GM23338 (cell line): ENCODE results near the gene CHN2. TPM values are rescaled to one million over a fixed set of nuclear protein-coding genes. Genes with fewer than 3 reads are reported as not detected.

Experiments
- ATAC-seq: fragments of 200-7000 bp; cut with Tn5 transposase; 3 replicates; pipeline ENCODE4 v1.9.1; 2020
- DNase-seq: peaks from one replicate; pipeline ENCODE4 v3.0.0-alpha.2; 2015; ENCODE audit warnings: low spot score
- H2AFZ ChIP-seq: fragments of 200-600 bp; sonication (generic); 2 replicates; pipeline ENCODE4 v1.8.0; 2016; ENCODE audit warnings: antibody characterized with exemption, mild to moderate bottlenecking, moderate library complexity
- H3F3A ChIP-seq: fragments of 200-600 bp; sonication (generic); replicated peaks from 2 replicates; pipeline ENCODE4 v1.8.0; 2017; ENCODE audit warnings: antibody characterized with exemption, mixed run types, low read depth
- H3K27ac ChIP-seq: fragments of 200-600 bp; sonication (generic); 2 replicates; pipeline ENCODE4 v1.6.1; 2016; ENCODE audit warnings: low read depth
- H3K27me3 ChIP-seq: fragments of 200-600 bp; sonication (generic); 2 replicates; pipeline ENCODE4 v1.8.0; 2016; ENCODE audit warnings: mild to moderate bottlenecking, mixed run types, moderate library complexity; ENCODE audit not compliant: insufficient read depth
- H3K36me3 ChIP-seq: fragments of 200-600 bp; sonication (generic); 2 replicates; pipeline ENCODE4 v1.8.0; 2016; ENCODE audit warnings: mild to moderate bottlenecking; ENCODE audit not compliant: insufficient read depth
- H3K4me1 ChIP-seq: fragments of 200-600 bp; sonication (generic); 2 replicates; pipeline ENCODE4 v1.8.0; 2016; ENCODE audit warnings: mild to moderate bottlenecking, moderate library complexity; ENCODE audit not compliant: insufficient read depth
- H3K4me2 ChIP-seq: fragments of 200-600 bp; sonication (generic); 2 replicates; pipeline ENCODE4 v1.7.1; 2017; ENCODE audit warnings: mixed run types
- H3K4me3 ChIP-seq: fragments of 200-600 bp; sonication (generic); 2 replicates; pipeline ENCODE4 v1.6.1; 2016; ENCODE audit warnings: mixed run types
- H3K79me2 ChIP-seq: fragments of 200-600 bp; sonication (generic); replicated peaks from 2 replicates; pipeline ENCODE4 v1.8.0; 2017; ENCODE audit warnings: mild to moderate bottlenecking; ENCODE audit not compliant: insufficient read depth
- H3K9me2 ChIP-seq: fragments of 200-600 bp; sonication (generic); 2 replicates; pipeline ENCODE4 v1.8.0; 2017; ENCODE audit not compliant: insufficient read depth
- H4K20me1 ChIP-seq: fragments of 200-600 bp; sonication (generic); replicated peaks from 2 replicates; pipeline ENCODE4 v1.8.0; 2017; ENCODE audit warnings: mild to moderate bottlenecking; ENCODE audit not compliant: insufficient read depth
- H3K27ac Mint-ChIP-seq: 2 replicates; pipeline ENCODE4 v1.8.0; 2020; ENCODE audit warnings: inconsistent platforms, mild to moderate bottlenecking, moderate library complexity, mixed read lengths
- H3K27me3 Mint-ChIP-seq: 3 replicates; pipeline ENCODE4 v1.8.0; 2022; ENCODE audit warnings: low read depth, mild to moderate bottlenecking, moderate library complexity, mixed read lengths, inconsistent platforms; ENCODE audit not compliant: insufficient read depth, poor library complexity
- H3K36me3 Mint-ChIP-seq: 3 replicates; pipeline ENCODE4 v1.8.0; 2021; ENCODE audit warnings: low read depth, mild to moderate bottlenecking, inconsistent platforms, moderate library complexity, mixed read lengths
- H3K4me1 Mint-ChIP-seq: 3 replicates; pipeline ENCODE4 v1.8.0; 2020; ENCODE audit warnings: mild to moderate bottlenecking, inconsistent platforms, mixed read lengths
- H3K4me3 Mint-ChIP-seq: 3 replicates; pipeline ENCODE4 v1.8.0; 2021; ENCODE audit warnings: moderate library complexity, mild to moderate bottlenecking, inconsistent platforms, mixed read lengths
- H3K9me3 Mint-ChIP-seq: 3 replicates; pipeline ENCODE4 v1.8.0; 2020; ENCODE audit warnings: moderate library complexity, mild to moderate bottlenecking, inconsistent platforms, mixed read lengths
- CREB1 ChIP-seq: fragments of 250-450 bp; sonication (Bioruptor Pico); IDR thresholded peaks from 2 replicates; pipeline ENCODE4 v1.5.0; 2020; ENCODE audit warnings: low read depth, mild to moderate bottlenecking, moderate library complexity
- CTCF ChIP-seq, 2 experiments: fragments of 200-600 bp in 1 of 2; sonication (generic) in 1 of 2; conservative IDR thresholded peaks; 2 replicates each; pipeline versions ENCODE4 v1.5.1 to v1.6.1; 2016 to 2017; ENCODE audit warnings: antibody characterized with exemption in 2 of 2, low read depth in 2 of 2, mild to moderate bottlenecking in 2 of 2, moderate library complexity in 1 of 2
- ETS1 ChIP-seq: IDR thresholded peaks from 2 replicates; pipeline ENCODE4 v1.6.1; 2016; ENCODE audit warnings: antibody characterized with exemption
- EZH2 ChIP-seq: fragments of 200-600 bp; sonication (generic); IDR thresholded peaks from one replicate; pipeline ENCODE4 v1.8.0; 2017; ENCODE audit warnings: antibody characterized with exemption, mild to moderate bottlenecking, low read depth; ENCODE audit not compliant: unreplicated experiment
- EZH2phosphoT487 ChIP-seq: fragments of 200-600 bp; sonication (generic); IDR thresholded peaks from one replicate; pipeline ENCODE4 v1.8.1; 2018; ENCODE audit warnings: antibody characterized with exemption; ENCODE audit not compliant: unreplicated experiment
- JUNB ChIP-seq: IDR thresholded peaks from one replicate; pipeline ENCODE4 v1.6.1; 2016; ENCODE audit warnings: antibody characterized with exemption; ENCODE audit not compliant: unreplicated experiment
- POLR2AphosphoS5 ChIP-seq: IDR thresholded peaks from 2 replicates; pipeline ENCODE4 v1.6.1; 2016; ENCODE audit warnings: antibody characterized with exemption, low read depth
- REST ChIP-seq: IDR thresholded peaks from one replicate; pipeline ENCODE4 v1.6.1; 2018; ENCODE audit warnings: antibody characterized with exemption; ENCODE audit not compliant: unreplicated experiment
- STAT1 ChIP-seq: IDR thresholded peaks from one replicate; pipeline ENCODE4 v1.6.1; 2016; ENCODE audit warnings: antibody characterized with exemption; ENCODE audit not compliant: unreplicated experiment
- ZNF114 ChIP-seq: fragments of 250-450 bp; sonication (Bioruptor Pico); IDR thresholded peaks from 2 replicates; pipeline ENCODE4 v1.5.0; 2020; ENCODE audit warnings: mild to moderate bottlenecking, moderate library complexity
- polyA plus RNA-seq: library from polyadenylated mRNA; unstranded; fragments of >200 nt; fragmentation: Nextera tagmentation; extraction: Ambion mirVana; gene quantifications from 2 replicates; pipeline ENCODE4 v1.2.1, GENCODE V29; 2016
- total RNA-seq: library from RNA; depleted of rRNA; stranded (reverse); fragments of >200 nt; shearing (Covaris generic); gene quantifications from 2 replicates; pipeline ENCODE4 v1.2.3, GENCODE V29; 2014

Gene CHN2
- total and polyA plus RNA-seq, 2 experiments from 2014 or later = 6.1 to 7.5 TPM

- no peak for TF ChIP-seq JUNB
- TF ChIP-seq CREB1 (CRISPR knock-in tag) = no peak
- no peak for TF ChIP-seq ZNF114 (CRISPR knock-in tag)
- no peak for TF ChIP-seq EZH2phosphoT487
- no peak for TF ChIP-seq CTCF (conservative IDR thresholded peaks at IDR 0.05; ENCODE audit: low read depth in 2 of 2)
- no peak for TF ChIP-seq ETS1
- no peak for TF ChIP-seq EZH2
- TF ChIP-seq REST = no peak
- TF ChIP-seq POLR2AphosphoS5 = no peak
- TF ChIP-seq STAT1 = no peak
Observed at GRCh38 chr7:29147821-29148220, 46.8 kb upstream of the CHN2 start (continued).

- no peaks in the 10 kb centered on the region for H3F3A ChIP-seq
- no peaks in the 10 kb centered on the region for H4K20me1 ChIP-seq
- ATAC-seq = no peak
- Mint-ChIP-seq H3K27ac (no peak overlapping the region), H3K9me3 (no peaks in the 10 kb centered on the region), H3K27me3 (peaks cover 16% of the 10 kb centered on the region), H3K36me3 (peaks cover 2% of the 10 kb centered on the region; the same call in 1 of the 3 replicates), H3K4me3 (no peak overlapping the region), H3K4me1 (peaks cover 20% of the 10 kb centered on the region; the same call in 2 of the 3 replicates)
- no peak overlapping the region for H2AFZ ChIP-seq
- no peak for DNase-seq
- no peaks in the 10 kb centered on the region for H3K9me2 ChIP-seq
- peaks cover 13% of the 10 kb centered on the region for H3K4me1 ChIP-seq
- H3K27me3 ChIP-seq = peaks cover 20% of the 10 kb centered on the region
- H3K4me3 ChIP-seq = no peak overlapping the region
- no peak overlapping the region for H3K4me2 ChIP-seq
- no peaks in the 10 kb centered on the region for H3K36me3 ChIP-seq
- no peak overlapping the region for H3K27ac ChIP-seq
- H3K79me2 ChIP-seq = no peaks in the 10 kb centered on the region
- TF ChIP-seq REST = no peak
Observed at GRCh38 chr7:29149036-29149435, 45.5 kb upstream of the CHN2 start.
